DMS153 (cell line): ENCODE data around the gene VARS1.
"Not testable (repeated sequence)": the region's sequence is repeated elsewhere in the genome, so short reads cannot be mapped to it uniquely, and the experiment has no call there.

Experiments used
- DNase-seq: peaks from one replicate; lab custom pipeline; 2025; lab: John Stamatoyannopoulos, UW

VARS1 gene

GRCh38 chr6:31794294-31794865, 1.2 kb downstream of the VARS1 start:
- DNase-seq, result no peak

GRCh38 chr6:31793927-31794245, 1.7 kb downstream of the VARS1 start:
- DNase-seq, result not testable (repeated sequence)

GRCh38 chr6:31792761-31793171, 2.8 kb downstream of the VARS1 start:
- DNase-seq, result no peak

GRCh38 chr6:31792090-31792374, 3.5 kb downstream of the VARS1 start:
- no peak for DNase-seq

- no peak for DNase-seq
Measured at GRCh38 chr6:31791324-31792089, 4.0 kb downstream of the VARS1 start.

GRCh38 chr6:31785475-31785874, 10.1 kb downstream of the VARS1 start:
- no peak for DNase-seq

- no peak for DNase-seq
Measured at GRCh38 chr6:31784098-31784925, 11.2 kb downstream of the VARS1 start.

GRCh38 chr6:31782126-31782855, 13.3 kb downstream of the VARS1 start:
- DNase-seq, result no peak

GRCh38 chr6:31781244-31782125, 14.1 kb downstream of the VARS1 start:
- DNase-seq, result no peak

GRCh38 chr6:31780507-31781243, 14.9 kb downstream of the VARS1 start:
- DNase-seq, result no peak

- DNase-seq, result no peak
Measured at GRCh38 chr6:31779908-31780307, 15.6 kb downstream of the VARS1 start.

GRCh38 chr6:31778999-31779885, 16.3 kb downstream of the VARS1 start:
- DNase-seq, result no peak

GRCh38 chr6:31778193-31778592, 17.4 kb downstream of the VARS1 start:
- DNase-seq, result no peak

GRCh38 chr6:31777667-31778050, 17.9 kb downstream of the VARS1 start:
- no peak for DNase-seq

- peak; percentile 63 for DNase-seq
Measured at GRCh38 chr6:31776989-31777666, 18.4 kb downstream of the VARS1 start, which contains the start of gene VWA7. TSS of gene VWA7 (minus strand) at chr6:31777328. CDS start at chr6:31776779, 549 bp downstream.

- peak; percentile 35 for DNase-seq
Measured at GRCh38 chr6:31776485-31776988, 19.0 kb downstream of the VARS1 start.

GRCh38 chr6:31775633-31776484, 19.7 kb downstream of the VARS1 start:
- no peak for DNase-seq

GRCh38 chr6:31775184-31775583, 20.4 kb downstream of the VARS1 start:
- DNase-seq, result no peak
